ENCODE measurements around the gene KCNN4.
"Not testable (repeated sequence)": the region's sequence is repeated elsewhere in the genome, so short reads cannot be mapped to it uniquely, and the experiment has no call there.

KCNN4 gene

GRCh38 chr19:43778651-43779050 is 2.1 kb downstream of the KCNN4 start:
- intact Hi-C loops (cut with DNase I) = no loop called here
- DNase-seq = no peak

GRCh38 chr19:43777163-43777695 is 3.5 kb downstream of the KCNN4 start:
- intact Hi-C loops (cut with DNase I) = no loop called here
- no peak for DNase-seq

GRCh38 chr19:43776286-43776685 is 4.5 kb downstream of the KCNN4 start:
- DNase-seq = no peak
- intact Hi-C loops (cut with DNase I) = no loop called here

GRCh38 chr19:43775299-43775890 is 5.4 kb downstream of the KCNN4 start:
- intact Hi-C loops (cut with DNase I) = no loop called here
- no peak for DNase-seq

- DNase-seq; intact Hi-C loops (cut with DNase I): not testable (repeated sequence)
Measured at GRCh38 chr19:43774940-43775258, 5.9 kb downstream of the KCNN4 start.

GRCh38 chr19:43774103-43774939 is 6.5 kb downstream of the KCNN4 start:
- intact Hi-C loops (cut with DNase I) = no loop called here
- peak; percentile 41 to 96 (median 72) for DNase-seq

GRCh38 chr19:43773725-43774102 is 7.1 kb downstream of the KCNN4 start:
- DNase-seq = no peak
- intact Hi-C loops (cut with DNase I) = no loop called here

GRCh38 chr19:43769256-43769655 is 11.5 kb downstream of the KCNN4 start:
- intact Hi-C loops (cut with DNase I) = no loop called here
- no peak for DNase-seq

- no peak for DNase-seq
- intact Hi-C loops (cut with DNase I) = no loop called here
Measured at GRCh38 chr19:43768273-43769050, 12.3 kb downstream of the KCNN4 start.

- intact Hi-C loops (cut with DNase I) = no loop called here
- DNase-seq = no peak
Measured at GRCh38 chr19:43767818-43768217, 13.0 kb downstream of the KCNN4 start.

GRCh38 chr19:43767316-43767715 is 13.5 kb downstream of the KCNN4 start:
- no peak for DNase-seq
- intact Hi-C loops (cut with DNase I) = no loop called here

GRCh38 chr19:43766755-43767043 is 14.1 kb downstream of the KCNN4 start:
- no peak for DNase-seq
- intact Hi-C loops (cut with DNase I) = no loop called here

- intact Hi-C loops (cut with DNase I) = no loop called here
- peak in 4 of 10 donors; percentile 10 to 91 (median 64) for DNase-seq
Measured at GRCh38 chr19:43765109-43765876, 15.5 kb downstream of the KCNN4 start.

GRCh38 chr19:43764684-43765083 is 16.1 kb downstream of the KCNN4 start:
- DNase-seq; intact Hi-C loops (cut with DNase I): not testable (repeated sequence)

GRCh38 chr19:43763473-43763939 is 17.3 kb downstream of the KCNN4 start:
- intact Hi-C loops (cut with DNase I) = no loop called here
- DNase-seq = peak in 1 of 10 donors; percentile 11

GRCh38 chr19:43762814-43763213 is 18.0 kb downstream of the KCNN4 start:
- no peak for DNase-seq
- intact Hi-C loops (cut with DNase I) = no loop called here

GRCh38 chr19:43760941-43761340 is 19.8 kb downstream of the KCNN4 start:
- intact Hi-C loops (cut with DNase I) = no loop called here
- no peak for DNase-seq

GRCh38 chr19:43759515-43759914 is 21.3 kb downstream of the KCNN4 start:
- no peak for DNase-seq
- intact Hi-C loops (cut with DNase I) = loop anchor here (10.0 kb wide), 1 partner anchor 95 kb away; no protein-coding TSS in a partner anchor

- DNase-seq = peak; percentile 71 to 97 (median 80)
- intact Hi-C loops (cut with DNase I) = loop anchor here (10.0 kb wide), 1 partner anchor 91 kb away; no protein-coding TSS in a partner anchor
Measured at GRCh38 chr19:43755256-43755801, 25.4 kb downstream of the KCNN4 start.

Data from posterior cingulate gyrus (tissue), 11 donors.